ENCODE data around the gene FADS1.

The FADS1 gene

GRCh38 chr11:61797263-61797944, 19.4 kb downstream of the FADS1 start:
- peak in 2 of 3 donors; percentile 41 to 60 for DNase-seq (ENCODE audit: low read depth in 2 of 3, low spot score in 1 of 3)

GRCh38 chr11:61795876-61796526, 20.8 kb downstream of the FADS1 start:
- DNase-seq (ENCODE audit: low read depth in 2 of 3, low spot score in 1 of 3): no peak

- DNase-seq (ENCODE audit: low read depth in 2 of 3, low spot score in 1 of 3): no peak
Observed at GRCh38 chr11:61795459-61795858, 21.3 kb downstream of the FADS1 start.

GRCh38 chr11:61794579-61794978, 22.2 kb downstream of the FADS1 start:
- no peak for DNase-seq (ENCODE audit: low read depth in 2 of 3, low spot score in 1 of 3)

- DNase-seq (ENCODE audit: low read depth in 2 of 3, low spot score in 1 of 3): no peak
Observed at GRCh38 chr11:61793829-61794204, 23.0 kb downstream of the FADS1 start.

- DNase-seq (ENCODE audit: low read depth in 2 of 3, low spot score in 1 of 3): no peak
Observed at GRCh38 chr11:61793083-61793828, 23.5 kb downstream of the FADS1 start.

GRCh38 chr11:61792310-61793082, 24.3 kb downstream of the FADS1 start, which contains the start of the genes FEN1 and TMEM258:
Gene FEN1 (plus strand): TSS chr11:61792911. CDS start chr11:61795362, 2,451 bp downstream.
Gene TMEM258 (minus strand): TSS chr11:61792599. CDS start chr11:61792558, 41 bp downstream.
- peak; percentile 78 to 86 (median 81) for DNase-seq (ENCODE audit: low read depth in 2 of 3, low spot score in 1 of 3)

GRCh38 chr11:61791737-61792309, 25.0 kb downstream of the FADS1 start:
- peak in 2 of 3 donors; percentile 33 to 51 for DNase-seq (ENCODE audit: low read depth in 2 of 3, low spot score in 1 of 3)

GRCh38 chr11:61787928-61788491, 28.8 kb downstream of the FADS1 start:
- no peak for DNase-seq (ENCODE audit: low read depth in 2 of 3, low spot score in 1 of 3)

GRCh38 chr11:61785837-61786402, 30.9 kb downstream of the FADS1 start:
- DNase-seq (ENCODE audit: low read depth in 2 of 3, low spot score in 1 of 3): no peak

- DNase-seq (ENCODE audit: low read depth in 2 of 3, low spot score in 1 of 3): no peak
Observed at GRCh38 chr11:61784506-61784805, 32.3 kb downstream of the FADS1 start.

- no peak for DNase-seq (ENCODE audit: low read depth in 2 of 3, low spot score in 1 of 3)
Observed at GRCh38 chr11:61783717-61784505, 32.9 kb downstream of the FADS1 start.

GRCh38 chr11:61782841-61783240, 34.0 kb downstream of the FADS1 start:
- DNase-seq (ENCODE audit: low read depth in 2 of 3, low spot score in 1 of 3): no peak

- no peak for DNase-seq (ENCODE audit: low read depth in 2 of 3, low spot score in 1 of 3)
Observed at GRCh38 chr11:61782299-61782698, 34.5 kb downstream of the FADS1 start.

- DNase-seq (ENCODE audit: low read depth in 2 of 3, low spot score in 1 of 3): no peak
Observed at GRCh38 chr11:61781585-61781984, 35.2 kb downstream of the FADS1 start.

GRCh38 chr11:61780581-61781162, 36.1 kb downstream of the FADS1 start:
- DNase-seq (ENCODE audit: low read depth in 2 of 3, low spot score in 1 of 3): no peak

GRCh38 chr11:61779666-61780525, 36.9 kb downstream of the FADS1 start:
- DNase-seq (ENCODE audit: low read depth in 2 of 3, low spot score in 1 of 3): no peak

All from stimulated activated CD4-positive, alpha-beta T cell treated with anti-CD3 and anti-CD28 coated beads, Interleukin-12 subunit alpha, Interleukin-12 subunit beta, amount 100 ng/mL, for 48 hours (primary cell).